Common myeloid progenitor, CD34-positive (primary cell): ENCODE data around the gene ATOSB.

ENCODE experiments used
- CTCF ChIA-PET: fragments of 350-600 bp; sonication (Branson Sonifier 250); formaldehyde crosslinking; loops from one replicate; lab custom pipeline; 2021; ENCODE audit warnings: antibody characterized with exemption; lab: Charles Lee
- POLR2A ChIA-PET: fragments of 350-600 bp; sonication (Branson Sonifier 250); formaldehyde crosslinking; loops from one replicate; lab custom pipeline; 2021; ENCODE audit warnings: antibody characterized with exemption; lab: Charles Lee
- DNase-seq, 3 donors: peaks; one replicate each; pipeline versions ENCODE4 v3.0.0 to v3.0.0-alpha.2; 2013
- H3K27ac ChIP-seq, 2 experiments: 1 replicate in 1 of 2; 2 replicates in 1 of 2; pipeline ENCODE4 v1.7.0; 2013; ENCODE audit warnings: inconsistent platforms in 2 of 2, low read length in 2 of 2, mild to moderate bottlenecking in 2 of 2, low read depth in 1 of 2, moderate library complexity in 1 of 2; ENCODE audit not compliant: severe bottlenecking in 2 of 2, insufficient read depth in 1 of 2, poor library complexity in 1 of 2
- H3K27me3 ChIP-seq, 5 experiments: replicated peaks in 2 of 5; 1 replicate in 3 of 5; 2 replicates in 2 of 5; pipeline versions ENCODE4 v1.6.1 to v1.7.0; 2013; ENCODE audit warnings: low read length in 4 of 5, mild to moderate bottlenecking in 2 of 5, moderate library complexity in 2 of 5, inconsistent platforms in 1 of 5; ENCODE audit not compliant: insufficient read depth in 5 of 5, control insufficient read depth in 4 of 5
- H3K36me3 ChIP-seq, 4 experiments: 1 replicate in 2 of 4; 2 replicates in 2 of 4; pipeline versions ENCODE4 v1.6.1 to v1.7.0; 2013; ENCODE audit warnings: low read length in 3 of 4, control low read depth in 1 of 4, mild to moderate bottlenecking in 1 of 4; ENCODE audit not compliant: control insufficient read depth in 4 of 4, insufficient read depth in 4 of 4
- H3K4me1 ChIP-seq, 4 experiments: 1 replicate in 3 of 4; 2 replicates in 1 of 4; pipeline versions ENCODE4 v1.6.1 to v1.7.1; 2013; ENCODE audit warnings: low read length in 3 of 4, mild to moderate bottlenecking in 3 of 4, control low read depth in 1 of 4, inconsistent platforms in 1 of 4, moderate library complexity in 1 of 4; ENCODE audit not compliant: control insufficient read depth in 4 of 4, insufficient read depth in 4 of 4; ENCODE audit errors: control extremely low read depth in 1 of 4
- H3K4me3 ChIP-seq, 7 experiments: 1 replicate in 4 of 7; 2 replicates in 3 of 7; pipeline versions ENCODE4 v1.5.1 to v1.7.0; 2013; ENCODE audit warnings: mild to moderate bottlenecking in 7 of 7, low read length in 6 of 7, moderate library complexity in 6 of 7, inconsistent platforms in 2 of 7, low read depth in 2 of 7, control low read depth in 1 of 7; ENCODE audit not compliant: insufficient read depth in 4 of 7, control insufficient read depth in 1 of 7; ENCODE audit errors: extremely low read depth in 1 of 7
- H3K9me3 ChIP-seq, 5 experiments: 1 replicate in 4 of 5; 2 replicates in 1 of 5; pipeline versions ENCODE4 v1.6.1 to v1.7.1; 2013; ENCODE audit warnings: low read length in 4 of 5, mild to moderate bottlenecking in 2 of 5, inconsistent platforms in 1 of 5, low read depth in 1 of 5, moderate library complexity in 1 of 5; ENCODE audit not compliant: control insufficient read depth in 4 of 5, insufficient read depth in 2 of 5; ENCODE audit errors: control extremely low read depth in 1 of 5
- WGBS: methylation state at CpG from one replicate; pipeline ENCODE4 v1.1.5; 2013; ENCODE audit not compliant: insufficient coverage; 5-methylcytosine and 5-hydroxymethylcytosine counted together

The ATOSB gene

DNA sequence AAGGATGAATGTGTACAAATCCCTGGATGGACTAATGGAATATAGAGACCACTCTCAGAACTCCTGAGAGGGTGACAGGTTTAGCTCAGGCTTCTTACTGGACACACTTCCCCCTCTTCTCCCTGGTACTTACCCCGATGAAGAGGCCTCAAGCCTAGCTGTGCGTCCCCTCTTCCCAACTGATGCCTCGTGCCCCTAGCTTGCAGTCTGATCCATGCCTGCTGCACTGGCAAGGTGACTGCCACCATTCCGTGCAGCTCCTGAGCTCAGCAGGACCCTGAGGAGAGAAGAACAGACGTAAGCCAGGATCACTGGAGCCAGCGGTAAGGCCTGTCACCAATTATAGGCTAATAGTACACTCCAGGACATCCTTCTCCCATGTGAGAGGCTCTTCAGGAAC lies 7.2 kb downstream of the ATOSB start:
- H3K27me3 ChIP-seq = no peaks in the 10 kb centered on the region
- H3K36me3 ChIP-seq = peaks cover 6 to 41% (median 27%) of the 10 kb centered on the region in 4 experiments
- H3K4me3 ChIP-seq = peak overlapping the region in 3 of 7 experiments; percentile 77 to 85 (median 85)
- DNase-seq = no peak
- ChIA-PET CTCF (interaction anchor here (0.8 to 9.4 kb wide), 5 partner anchors 9 to 368 kb away, joined by 3 to 65 read pairs (median 4); partner anchors contain the start of gene PIGO), POLR2A (no interaction called here)
- peak overlapping the region; percentile 34 to 76 for H3K27ac ChIP-seq
- no peaks in the 10 kb centered on the region for H3K9me3 ChIP-seq
- 78% methylated on average over 6 of the region's 6 CpGs for WGBS
- peaks cover 26 to 70% (median 60%) of the 10 kb centered on the region in 4 experiments for H3K4me1 ChIP-seq

GRCh38 chr9:35107297-35108290 lies 8.1 kb downstream of the ATOSB start:
- ChIA-PET POLR2A (no interaction called here), CTCF (interaction anchor here (0.8 to 9.4 kb wide), 4 partner anchors 8 to 369 kb away, joined by 3 to 65 read pairs (median 4); partner anchors contain the start of gene PIGO)
- no peak overlapping the region for H3K4me3 ChIP-seq
- H3K9me3 ChIP-seq = no peaks in the 10 kb centered on the region
- 78% methylated on average over 15 of the region's 18 CpGs for WGBS
- H3K27ac ChIP-seq = peak overlapping the region; percentile 33 to 76
- DNase-seq = no peak
- H3K4me1 ChIP-seq = peaks cover 27 to 70% (median 59%) of the 10 kb centered on the region in 4 experiments
- H3K27me3 ChIP-seq = no peaks in the 10 kb centered on the region
- H3K36me3 ChIP-seq = peaks cover 6 to 41% (median 27%) of the 10 kb centered on the region in 4 experiments

- H3K27ac ChIP-seq = peak overlapping the region in 1 of 2 experiments; percentile 25
- POLR2A ChIA-PET = no interaction called here
- no peaks in the 10 kb centered on the region for H3K9me3 ChIP-seq
- H3K36me3 ChIP-seq = peaks cover 6 to 42% (median 33%) of the 10 kb centered on the region in 4 experiments
- WGBS = 98% methylated on average over 7 of the region's 7 CpGs
- DNase-seq = no peak
- peaks cover 24 to 72% (median 60%) of the 10 kb centered on the region in 4 experiments for H3K4me1 ChIP-seq
- no peaks in the 10 kb centered on the region for H3K27me3 ChIP-seq
- H3K4me3 ChIP-seq = no peak overlapping the region
- CTCF ChIA-PET = interaction anchor here (0.9 to 9.4 kb wide), 3 partner anchors 9 to 34 kb away, joined by 3 to 65 read pairs (median 7); partner anchors contain the start of genes ATOSB, PIGO and VCP
Observed at GRCh38 chr9:35106343-35106730, 9.3 kb downstream of the ATOSB start.

DNA sequence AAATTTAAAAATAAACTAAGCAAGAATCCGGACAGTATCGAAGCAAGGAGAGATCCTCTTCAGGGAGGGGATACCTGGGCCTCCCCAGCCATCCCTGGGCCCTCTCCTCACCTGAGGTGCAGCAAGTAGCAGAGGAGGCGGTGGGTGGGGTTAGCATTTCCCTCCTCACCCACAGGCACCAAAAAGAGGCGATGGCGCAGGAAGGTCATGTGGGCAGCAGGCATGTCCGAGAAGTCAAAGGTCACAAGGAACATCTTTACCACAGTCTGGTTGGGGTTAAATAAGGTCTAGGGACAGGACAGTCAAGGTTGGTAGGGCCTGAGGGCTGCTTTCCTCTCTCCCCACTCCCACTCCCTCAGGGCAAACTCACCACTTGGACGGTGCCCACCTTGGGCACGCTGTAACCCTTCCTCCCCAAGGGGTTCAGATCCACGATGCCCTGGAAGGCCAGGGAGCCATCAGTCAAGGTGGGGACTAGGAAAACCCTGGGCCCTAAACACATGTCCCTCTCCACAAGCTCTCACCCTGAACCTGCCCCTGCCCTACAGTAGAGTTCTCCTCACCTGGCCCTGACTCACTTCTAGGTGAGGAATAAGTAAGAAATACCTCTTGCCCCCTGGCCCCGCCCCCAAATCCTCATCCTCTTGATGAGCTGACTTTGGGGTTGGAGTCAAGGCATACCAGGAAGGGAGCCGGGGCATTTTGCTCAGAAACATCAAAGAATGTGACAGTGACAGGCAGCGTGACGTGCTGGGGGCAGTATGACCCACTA lies 9.9 kb downstream of the ATOSB start:
- no peaks in the 10 kb centered on the region for H3K27me3 ChIP-seq
- peaks cover 22 to 69% (median 56%) of the 10 kb centered on the region in 4 experiments for H3K4me1 ChIP-seq
- ChIA-PET POLR2A (no interaction called here), CTCF (interaction anchor here (0.9 to 9.4 kb wide), 3 partner anchors 9 to 34 kb away, joined by 3 to 65 read pairs (median 7); partner anchors contain the start of genes ATOSB, PIGO and VCP)
- H3K9me3 ChIP-seq = no peaks in the 10 kb centered on the region
- H3K27ac ChIP-seq = no peak overlapping the region
- peaks cover 6 to 48% (median 39%) of the 10 kb centered on the region in 4 experiments for H3K36me3 ChIP-seq
- H3K4me3 ChIP-seq = no peak overlapping the region
- WGBS = 100% methylated on average over 8 of the region's 13 CpGs
- no peak for DNase-seq

GRCh38 chr9:35105126-35105525 lies 10.5 kb downstream of the ATOSB start:
- no peaks in the 10 kb centered on the region for H3K27me3 ChIP-seq
- CTCF ChIA-PET = interaction anchor here (1.7 to 9.4 kb wide), 3 partner anchors 9 to 33 kb away, joined by 7 to 65 read pairs (median 48); partner anchors contain the start of genes ATOSB, PIGO and VCP
- 99% methylated on average over 11 of the region's 12 CpGs for WGBS
- no peak overlapping the region for H3K4me3 ChIP-seq
- no peak for DNase-seq
- no peak overlapping the region for H3K27ac ChIP-seq
- peaks cover 6 to 54% (median 45%) of the 10 kb centered on the region in 4 experiments for H3K36me3 ChIP-seq
- peaks cover 19 to 62% (median 50%) of the 10 kb centered on the region in 4 experiments for H3K4me1 ChIP-seq
- POLR2A ChIA-PET = no interaction called here
- H3K9me3 ChIP-seq = no peaks in the 10 kb centered on the region

DNA sequence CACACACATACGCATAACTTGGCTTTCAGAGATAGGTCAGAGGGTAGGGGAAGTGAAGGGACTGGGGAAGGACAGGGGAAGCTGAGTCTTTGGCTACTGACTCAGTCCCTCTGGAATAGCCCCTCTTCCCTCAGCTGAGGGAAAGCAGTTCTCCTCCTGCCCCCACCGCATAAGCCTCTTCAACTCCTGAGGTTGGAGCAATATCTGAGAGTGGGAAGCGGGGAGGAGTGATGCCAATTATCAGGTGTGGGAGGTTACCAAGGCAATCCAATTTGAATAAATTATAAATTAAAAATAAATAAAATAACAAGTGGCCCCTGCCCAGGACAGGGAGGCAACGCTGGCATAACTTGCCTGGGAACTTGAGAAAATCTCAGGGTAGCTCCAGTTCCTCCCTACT lies 11.1 kb downstream of the ATOSB start:
- H3K4me1 ChIP-seq = peaks cover 15 to 57% (median 44%) of the 10 kb centered on the region in 4 experiments
- 100% methylated on average over 1 of the region's 4 CpGs for WGBS
- POLR2A ChIA-PET = no interaction called here

More for the DNA sequence above, 11.1 kb downstream of the ATOSB start:
- no peak for DNase-seq
- H3K36me3 ChIP-seq = peaks cover 6 to 59% (median 50%) of the 10 kb centered on the region in 4 experiments
- peak overlapping the region; percentile 89 to 91 for H3K27ac ChIP-seq
- no peaks in the 10 kb centered on the region for H3K9me3 ChIP-seq
- H3K4me3 ChIP-seq = no peak overlapping the region
- no peaks in the 10 kb centered on the region for H3K27me3 ChIP-seq
- CTCF ChIA-PET = interaction anchor here (5.2 to 9.4 kb wide), 2 partner anchors 10 kb away, joined by 48 to 65 read pairs; partner anchors contain the start of genes ATOSB and PIGO
